Parathyroid adenoma (tissue), 2 donors: ENCODE measurements around the gene PROK1.
A peak's percentile ranks its signal among the peaks of the same experiment; 100 is the strongest.

Experiments
- H2AFZ ChIP-seq: fragments of 300-600 bp; sonication (generic); one replicate; pipeline ENCODE4 v1.7.0; 2017; ENCODE audit warnings: antibody characterized with exemption, mild to moderate bottlenecking
- H3K27ac ChIP-seq: fragments of 300-600 bp; sonication (generic); one replicate; pipeline ENCODE4 v1.7.0; 2017
- H3K27me3 ChIP-seq: fragments of 300-600 bp; sonication (generic); one replicate; pipeline ENCODE4 v1.7.0; 2017; ENCODE audit warnings: low read length; ENCODE audit not compliant: control insufficient read depth, insufficient read depth
- H3K36me3 ChIP-seq: fragments of 300-600 bp; sonication (generic); one replicate; pipeline ENCODE4 v1.7.0; 2017; ENCODE audit warnings: low read length; ENCODE audit not compliant: control insufficient read depth, insufficient read depth
- H3K4me1 ChIP-seq: fragments of 300-600 bp; sonication (generic); one replicate; pipeline ENCODE4 v1.7.0; 2017; ENCODE audit warnings: control low read depth
- H3K4me2 ChIP-seq: fragments of 300-600 bp; sonication (generic); one replicate; pipeline ENCODE4 v1.7.0; 2017; ENCODE audit warnings: low read length
- H3K4me3 ChIP-seq: fragments of 300-600 bp; sonication (generic); one replicate; pipeline ENCODE4 v1.7.0; 2017; ENCODE audit warnings: low read depth, low read length
- H3K79me2 ChIP-seq: fragments of 300-600 bp; sonication (generic); one replicate; pipeline ENCODE4 v1.7.0; 2017; ENCODE audit warnings: control low read depth
- H3K9ac ChIP-seq: fragments of 300-600 bp; sonication (generic); one replicate; pipeline ENCODE4 v1.7.0; 2017; ENCODE audit warnings: mild to moderate bottlenecking
- H3K9me3 ChIP-seq: fragments of 300-600 bp; sonication (generic); one replicate; pipeline ENCODE4 v1.7.0; 2017; ENCODE audit warnings: low read length; ENCODE audit not compliant: control insufficient read depth
- CTCF ChIP-seq: fragments of 300-600 bp; sonication (generic); IDR thresholded peaks from one replicate; pipeline ENCODE4 v1.7.0; 2017; ENCODE audit warnings: antibody characterized with exemption, mild to moderate bottlenecking
- donor health status: primary hyperparathyroidism.

PROK1 gene

GRCh38 chr1:110493059-110493699 lies 42.2 kb downstream of the PROK1 start:
- Histone ChIP-seq H3K27ac (no peak overlapping the region), H2AFZ (no peak overlapping the region), H3K36me3 (no peaks in the 10 kb centered on the region), H3K79me2 (no peaks in the 10 kb centered on the region), H3K4me1 (no peaks in the 10 kb centered on the region), H3K27me3 (no peaks in the 10 kb centered on the region), H3K4me3 (no peak overlapping the region), H3K9me3 (no peaks in the 10 kb centered on the region), H3K4me2 (no peak overlapping the region), H3K9ac (no peak overlapping the region)
- TF ChIP-seq CTCF = no peak

DNA sequence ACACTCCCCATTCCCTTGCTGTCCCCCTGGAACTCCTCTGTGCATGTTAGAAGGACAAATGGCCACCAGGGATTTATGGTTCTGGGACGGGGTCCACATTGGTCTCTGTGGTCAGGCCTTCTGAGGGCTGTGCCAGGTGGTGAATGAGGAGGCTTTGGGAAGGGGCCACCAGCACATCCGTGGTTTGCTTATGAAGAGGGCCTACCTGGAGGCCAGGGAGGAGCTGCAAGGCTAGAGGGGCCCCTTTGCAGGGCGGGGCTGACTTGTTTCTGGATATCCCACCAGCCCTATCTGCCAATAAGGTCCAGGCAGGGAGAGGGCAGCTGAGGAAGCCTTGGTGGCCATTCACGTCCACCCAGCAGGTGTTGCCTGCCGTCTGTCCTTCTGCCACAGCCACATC lies 43.1 kb downstream of the PROK1 start:
- no peaks in the 10 kb centered on the region for H3K27me3 ChIP-seq
- no peak overlapping the region for H2AFZ ChIP-seq
- H3K27ac ChIP-seq = no peak overlapping the region
- H3K9me3 ChIP-seq = no peaks in the 10 kb centered on the region
- H3K9ac ChIP-seq = no peak overlapping the region
- no peaks in the 10 kb centered on the region for H3K4me1 ChIP-seq
- no peaks in the 10 kb centered on the region for H3K79me2 ChIP-seq
- no peak overlapping the region for H3K4me2 ChIP-seq
- H3K36me3 ChIP-seq = no peaks in the 10 kb centered on the region
- H3K4me3 ChIP-seq = no peak overlapping the region
- TF ChIP-seq CTCF = no peak

GRCh38 chr1:110494522-110495406 lies 43.8 kb downstream of the PROK1 start:
- no peaks in the 10 kb centered on the region for H3K27me3 ChIP-seq
- no peak overlapping the region for H2AFZ ChIP-seq
- H3K4me2 ChIP-seq = no peak overlapping the region
- no peak for TF ChIP-seq CTCF
- H3K79me2 ChIP-seq = no peaks in the 10 kb centered on the region
- H3K36me3 ChIP-seq = no peaks in the 10 kb centered on the region
- H3K4me1 ChIP-seq = no peaks in the 10 kb centered on the region
- H3K27ac ChIP-seq = no peak overlapping the region
- H3K9me3 ChIP-seq = no peaks in the 10 kb centered on the region
- H3K9ac ChIP-seq = no peak overlapping the region
- H3K4me3 ChIP-seq = no peak overlapping the region

- Histone ChIP-seq H3K4me3 (no peak overlapping the region), H3K27me3 (no peaks in the 10 kb centered on the region)
Observed at GRCh38 chr1:110495926-110496600, 45.1 kb downstream of the PROK1 start.

More at GRCh38 chr1:110495926-110496600, 45.1 kb downstream of the PROK1 start:
- Histone ChIP-seq H3K79me2 (no peaks in the 10 kb centered on the region), H3K9me3 (no peaks in the 10 kb centered on the region), H3K4me1 (no peaks in the 10 kb centered on the region), H3K4me2 (no peak overlapping the region), H3K9ac (no peak overlapping the region), H3K36me3 (no peaks in the 10 kb centered on the region), H3K27ac (no peak overlapping the region), H2AFZ (no peak overlapping the region)
- TF ChIP-seq CTCF = peak; percentile 82
